HG03135 (cell line): ENCODE results near the gene MEOX1.

Source experiments
- ATAC-seq: cut with Tn5 transposase; IDR thresholded peaks from one replicate; pipeline ENCODE4 v1.9.1; 2021; ENCODE audit warnings: mild to moderate bottlenecking, moderate library complexity; ENCODE audit not compliant: unreplicated experiment

The MEOX1 gene

DNA sequence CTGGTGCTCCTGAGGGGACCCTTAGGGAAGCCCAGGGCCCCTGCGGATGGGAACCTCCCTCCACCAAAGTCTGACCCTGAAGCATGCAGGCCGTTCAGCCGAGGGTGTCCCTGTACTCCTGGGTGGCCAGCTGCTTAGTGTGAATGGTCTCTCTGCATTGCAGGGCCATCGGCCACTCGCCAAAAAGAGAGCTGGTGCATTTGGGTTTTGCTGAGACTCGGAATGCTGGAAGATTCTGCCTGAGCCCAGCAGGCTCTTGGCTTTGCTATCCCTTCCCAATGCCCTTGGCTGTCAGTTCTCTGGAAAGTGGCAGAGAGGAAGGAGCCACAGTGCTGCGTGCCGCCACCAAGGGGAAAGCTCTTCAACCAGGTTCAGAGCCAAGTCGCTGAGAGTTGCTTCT, 2.8 kb downstream of the MEOX1 start:
- ATAC-seq = no peak

DNA sequence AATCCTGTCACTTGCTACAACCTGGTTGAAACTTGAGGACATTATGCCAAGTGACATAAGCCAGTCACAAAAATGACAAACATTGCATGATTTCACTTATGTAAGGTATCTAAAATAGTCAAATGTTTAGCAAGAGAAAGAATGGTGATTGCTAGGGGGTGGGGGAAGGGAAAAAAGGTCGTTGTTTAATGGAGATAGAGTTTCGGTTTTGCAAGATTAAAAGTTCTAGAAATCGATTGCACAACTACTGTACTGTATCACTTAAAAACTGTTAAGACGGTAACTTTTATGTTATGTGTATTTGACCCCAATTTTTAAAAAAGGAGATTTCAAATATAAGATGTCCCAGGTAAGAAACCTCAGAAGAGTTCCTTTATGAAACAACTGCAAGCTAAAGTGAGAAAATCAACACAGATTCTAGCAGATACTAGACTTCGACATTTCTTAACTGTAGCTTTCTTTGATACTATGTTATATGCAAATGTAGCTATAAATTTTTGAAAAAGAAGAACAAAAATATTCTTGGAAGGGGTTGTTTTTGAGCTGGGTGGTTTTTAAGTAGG, 5.9 kb downstream of the MEOX1 start:
- no peak for ATAC-seq

DNA sequence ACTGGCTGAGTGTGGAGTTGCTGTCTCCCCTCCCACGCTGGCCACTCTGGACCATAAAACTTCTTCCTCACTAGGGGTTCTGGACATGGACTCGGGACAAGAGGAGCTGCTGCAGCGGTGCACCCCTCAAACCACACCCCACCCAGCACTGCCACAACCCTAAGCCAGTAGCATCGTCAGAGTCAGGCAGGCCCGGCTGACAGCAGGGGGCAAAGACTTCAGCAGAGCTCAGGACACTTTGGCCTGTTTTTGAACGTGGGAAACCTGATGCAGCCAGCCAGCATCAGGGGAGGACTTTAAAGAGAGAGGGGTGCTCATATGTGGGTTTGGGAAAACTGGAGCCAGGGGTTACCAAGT, 9.6 kb downstream of the MEOX1 start:
- ATAC-seq = no peak

DNA sequence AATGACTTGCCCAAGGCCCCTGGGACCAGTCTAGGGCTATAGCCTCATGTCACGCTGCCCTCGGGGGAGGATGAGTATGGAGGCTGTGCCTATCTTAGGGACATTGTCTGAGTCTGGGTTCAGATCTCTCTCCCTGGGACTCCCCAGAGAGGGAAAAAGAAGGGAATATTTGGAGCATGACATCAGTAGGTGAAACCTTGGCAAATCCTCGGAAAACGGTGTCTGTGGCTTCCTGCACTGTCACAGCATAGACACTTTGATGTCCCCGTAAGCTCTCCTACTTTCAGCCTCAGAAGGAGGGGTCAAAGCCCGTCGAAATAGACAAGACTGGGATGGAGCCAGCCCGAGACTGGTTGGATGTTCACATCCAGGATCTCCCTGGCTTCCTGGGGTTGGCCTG, 11.3 kb downstream of the MEOX1 start:
- ATAC-seq = no peak

DNA sequence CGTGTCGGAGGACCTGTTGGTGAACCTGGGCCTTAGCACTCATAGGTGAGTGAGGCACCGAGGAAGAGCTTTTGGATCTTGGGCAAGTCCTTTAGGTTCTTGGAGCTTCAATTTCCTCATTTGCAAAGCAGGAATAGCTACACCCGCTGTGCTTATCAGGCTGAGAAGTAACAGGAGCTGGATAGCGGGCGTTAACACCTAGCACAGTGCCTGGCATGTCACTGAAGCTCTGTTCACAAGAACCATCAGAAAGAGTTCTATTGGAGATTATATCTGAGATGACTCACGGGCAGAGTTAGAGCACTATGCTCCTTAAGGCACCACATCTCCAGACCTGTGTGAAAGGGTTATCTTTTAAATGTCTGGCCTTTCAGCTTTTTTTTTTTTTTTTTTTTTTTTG, 12.8 kb downstream of the MEOX1 start:
- ATAC-seq = no peak

DNA sequence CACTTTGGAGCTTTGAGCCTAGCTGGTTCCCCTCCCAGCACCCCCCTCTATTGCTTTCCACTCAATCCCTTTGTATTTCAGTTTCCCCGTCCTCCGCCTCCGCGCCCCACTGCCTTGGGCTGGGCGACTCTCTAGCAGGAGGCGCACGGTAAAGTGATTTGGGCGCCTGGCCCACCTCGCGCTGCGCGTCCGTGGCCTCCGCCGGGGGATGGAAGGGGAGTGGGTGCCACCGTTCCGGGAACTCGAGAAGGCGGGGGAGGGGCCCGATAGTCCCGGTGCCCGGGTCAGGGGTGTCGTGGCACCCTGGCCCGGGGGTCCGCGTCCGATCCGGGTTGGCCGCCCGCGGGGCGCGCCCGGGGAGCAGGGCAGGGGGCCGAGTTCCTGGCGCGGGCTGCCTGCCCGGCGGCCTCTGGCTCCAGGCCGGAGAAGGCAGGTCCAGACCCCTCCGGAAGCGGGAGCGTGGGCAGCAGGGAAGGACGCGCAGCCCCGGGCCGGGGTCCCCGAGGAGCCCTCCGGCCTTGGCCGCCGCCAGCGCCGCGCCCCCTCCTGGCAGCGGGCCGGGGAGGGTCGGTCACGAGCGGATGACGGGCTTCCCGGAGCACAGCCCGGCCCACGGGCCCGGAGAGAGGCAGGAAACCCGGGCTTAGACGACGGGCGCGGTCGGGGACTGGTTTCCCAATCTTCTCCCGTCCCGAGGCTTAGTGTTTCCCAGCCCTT, 15.8 kb downstream of the MEOX1 start:
- ATAC-seq = no peak

DNA sequence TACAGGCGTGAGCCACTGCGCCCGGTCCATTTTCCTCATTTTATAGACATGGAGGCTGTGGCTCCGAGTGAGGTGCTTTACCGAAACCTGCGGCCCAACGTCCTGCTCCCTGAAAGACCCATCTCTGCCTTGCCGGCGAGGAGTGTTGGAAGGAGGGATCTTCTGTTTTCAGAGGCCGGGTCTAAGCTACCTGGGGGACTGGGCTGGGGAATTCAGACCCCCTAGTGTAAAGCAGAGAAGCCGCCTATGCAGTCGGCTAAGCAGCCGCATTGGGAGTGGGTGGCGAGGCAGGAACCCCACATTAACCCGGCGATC, 16.3 kb downstream of the MEOX1 start:
- no peak for ATAC-seq

DNA sequence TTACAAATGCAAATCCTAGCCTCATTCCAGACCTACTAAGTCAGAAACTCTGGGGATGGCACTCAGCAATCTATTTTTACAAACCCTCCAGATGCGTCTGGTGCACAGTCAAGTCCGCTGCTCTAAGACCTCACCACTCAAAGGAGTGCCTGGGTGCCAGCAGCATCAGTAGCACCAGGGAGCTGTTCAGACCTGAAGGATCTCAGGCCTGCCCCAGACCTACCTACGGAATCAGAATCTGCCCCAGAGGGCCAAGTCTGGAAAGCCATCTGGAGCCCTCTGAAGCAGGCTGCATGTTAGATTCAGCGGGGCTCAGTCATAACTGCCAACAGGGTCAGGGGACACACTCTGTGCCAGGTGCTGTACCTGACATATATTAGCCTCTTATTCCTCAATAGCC, 17.6 kb downstream of the MEOX1 start:
- ATAC-seq = no peak

DNA sequence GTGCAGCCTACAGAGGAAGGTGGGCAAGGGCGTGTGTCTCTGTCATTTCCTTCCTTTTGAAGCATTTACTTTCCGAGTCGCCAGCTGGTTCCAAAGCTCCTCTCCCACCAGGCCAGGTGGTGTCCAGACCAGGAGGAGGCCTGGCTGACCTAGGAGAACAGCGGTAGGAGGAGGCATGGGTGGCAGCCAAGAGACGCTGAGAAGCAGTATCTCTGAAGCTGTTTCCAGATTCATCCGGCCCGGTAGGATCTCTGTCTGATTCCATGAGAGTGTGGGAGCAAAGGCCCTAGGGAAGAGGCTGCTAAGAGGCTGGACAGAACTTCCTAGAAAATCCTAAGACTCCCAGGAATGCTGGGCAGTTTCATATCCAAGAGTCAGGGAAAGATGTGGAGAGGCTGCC, 20.3 kb downstream of the MEOX1 start:
- ATAC-seq = no peak

DNA sequence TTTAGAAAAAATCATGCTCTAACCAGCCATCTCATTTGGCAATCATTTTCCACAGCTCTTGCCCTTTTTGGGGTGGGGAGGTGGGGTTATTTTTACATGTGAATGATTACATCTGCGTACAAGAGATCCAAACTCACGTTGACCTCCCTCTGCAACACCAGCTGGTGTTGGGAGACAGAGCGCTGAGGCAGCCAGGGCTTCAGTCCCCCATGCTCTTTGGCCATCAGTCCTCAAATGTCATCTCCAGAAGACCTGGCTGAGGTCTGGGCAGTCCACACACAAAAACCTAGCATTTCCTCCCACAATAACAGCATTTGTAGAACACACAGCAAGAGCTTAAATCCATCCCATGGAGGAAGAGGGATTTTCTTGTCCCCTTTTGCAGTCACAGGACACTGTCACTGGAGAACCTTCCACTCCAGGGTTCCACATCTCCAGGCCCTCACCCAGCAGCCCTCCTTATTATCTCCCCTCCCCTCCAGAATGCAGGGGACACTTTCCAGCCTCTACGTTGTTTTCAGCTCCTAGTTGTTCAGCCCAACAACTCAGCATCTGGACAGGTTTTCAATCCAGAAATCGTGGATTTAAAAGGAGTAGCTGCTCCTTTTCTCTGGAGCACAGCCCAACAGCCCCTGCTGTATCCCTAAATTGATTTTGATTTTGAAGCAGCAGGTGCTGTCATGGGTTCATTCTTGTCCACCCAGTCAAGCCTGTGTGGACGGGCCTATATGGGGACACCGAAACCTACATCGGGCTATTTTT, 21.1 kb downstream of the MEOX1 start:
- ATAC-seq = no peak

DNA sequence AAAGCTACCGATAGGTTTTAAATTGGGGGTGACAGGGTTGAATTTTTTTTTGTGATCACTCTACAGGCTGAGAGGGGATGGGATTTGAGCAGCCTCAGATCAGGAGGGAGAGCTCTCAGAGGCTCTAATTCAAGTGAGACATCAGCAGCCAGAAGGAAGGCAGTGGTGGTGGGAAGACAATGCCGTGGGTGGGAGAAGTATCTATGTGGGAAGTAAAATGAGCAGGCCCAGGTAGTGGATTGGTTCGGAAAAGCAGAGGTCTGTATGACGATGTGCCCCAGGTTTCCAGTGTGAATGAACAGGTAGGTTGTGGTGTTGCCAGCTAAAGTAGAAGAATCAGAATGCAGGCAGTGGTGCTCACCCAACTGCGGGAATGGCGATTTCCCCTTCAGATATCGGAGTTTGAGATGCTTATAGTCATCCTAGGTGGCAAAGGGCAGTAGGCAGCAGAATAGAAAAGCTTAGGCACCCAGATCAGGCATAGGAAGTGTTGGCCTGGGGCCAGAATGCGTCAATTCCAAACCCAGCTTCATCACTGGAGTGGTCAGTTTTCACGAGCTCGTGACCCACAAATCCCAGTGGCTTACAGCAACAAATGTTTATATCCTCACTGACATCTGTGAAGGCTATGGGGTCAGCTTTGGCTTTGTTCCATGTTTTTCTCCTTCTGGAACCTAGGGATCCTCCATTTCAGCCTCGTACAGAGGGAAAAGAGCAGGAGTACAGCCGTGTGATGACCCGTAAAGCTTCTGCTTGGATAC, 24.0 kb downstream of the MEOX1 start:
- ATAC-seq = no peak

DNA sequence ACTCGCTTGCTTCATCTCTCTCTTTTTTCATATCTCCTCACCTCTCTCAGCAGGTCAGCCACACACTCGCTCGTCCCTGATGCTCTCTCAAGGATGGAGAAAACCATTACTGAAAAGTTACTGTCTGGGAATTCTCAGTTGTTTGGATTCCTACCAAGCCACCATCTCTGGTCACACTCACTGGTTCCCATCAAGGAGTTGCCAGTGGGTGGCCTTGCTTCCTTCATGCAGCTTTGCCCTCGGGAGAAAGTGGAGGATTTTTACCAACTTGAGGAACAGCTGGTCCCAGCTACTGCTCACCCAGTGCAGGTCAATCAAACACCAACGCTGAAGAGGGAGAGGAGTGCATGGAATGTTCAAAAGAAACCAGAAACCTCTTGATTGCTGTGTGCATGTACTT, 25.3 kb downstream of the MEOX1 start:
- no peak for ATAC-seq

DNA sequence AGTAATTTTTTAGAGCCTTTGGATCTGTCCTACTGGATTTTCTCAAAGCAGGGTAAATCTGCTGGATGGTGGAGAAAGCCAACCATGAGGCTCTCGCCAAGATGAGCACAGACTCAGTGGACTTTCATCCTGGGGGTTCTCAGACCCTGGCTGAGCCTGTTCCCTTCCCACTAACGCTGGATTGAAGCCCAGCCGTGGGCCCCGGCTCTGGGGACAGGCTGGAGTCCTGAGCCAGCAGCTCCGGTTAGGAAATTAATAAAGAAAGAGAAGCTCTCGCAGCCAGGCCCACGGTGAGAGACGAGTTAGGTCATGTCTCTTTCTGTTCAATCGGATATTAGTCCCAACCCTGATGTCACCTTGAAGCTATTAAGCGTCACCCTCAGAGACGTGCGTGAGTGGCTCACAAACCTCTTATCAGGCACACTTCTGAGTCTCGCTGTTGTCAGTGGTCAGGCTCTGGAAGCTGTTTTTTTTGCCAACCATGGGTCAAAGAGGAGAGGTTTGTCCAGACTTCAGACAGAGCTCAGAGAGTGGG, 27.1 kb downstream of the MEOX1 start:
- no peak for ATAC-seq

DNA sequence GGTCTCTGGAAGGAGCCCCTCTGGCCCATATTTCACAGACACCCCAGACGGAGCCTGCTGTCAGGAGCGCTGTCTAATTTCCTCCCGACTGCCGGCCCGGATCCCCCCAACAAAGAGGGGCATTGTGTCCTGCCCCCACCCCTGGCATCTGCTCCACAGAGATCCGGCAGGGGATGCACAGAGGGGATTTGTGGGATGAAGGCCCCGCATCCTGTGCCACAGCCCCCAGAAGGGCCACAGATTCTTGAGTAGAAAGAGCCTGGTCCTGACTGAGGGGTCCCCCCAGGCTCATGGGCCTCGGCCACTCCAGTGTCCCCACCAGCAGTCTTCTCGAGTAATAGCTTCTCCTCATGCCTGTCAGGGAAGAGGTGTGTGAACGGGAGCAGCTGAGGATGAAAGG, 29.5 kb downstream of the MEOX1 start:
- ATAC-seq = no peak

DNA sequence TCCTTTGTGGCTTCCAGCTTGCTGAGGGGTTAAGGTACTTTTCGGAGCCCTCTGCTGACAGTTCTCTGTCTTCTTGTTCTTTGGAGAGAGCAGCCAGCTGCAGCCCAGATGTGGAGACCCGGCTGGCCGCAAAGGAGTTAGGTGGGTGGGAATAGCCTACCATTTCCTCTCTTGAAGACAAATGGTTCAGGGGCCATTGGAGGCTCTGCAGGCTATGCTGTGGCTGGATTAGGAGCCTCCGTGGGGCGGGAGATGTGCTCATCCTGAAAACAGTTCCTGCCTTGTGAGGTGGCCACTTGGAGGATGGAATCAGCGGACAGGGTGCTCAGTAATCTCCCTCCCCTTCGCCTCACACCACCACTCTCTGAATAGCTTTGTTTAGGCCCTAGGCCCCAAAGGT, 30.3 kb downstream of the MEOX1 start:
- no peak for ATAC-seq

DNA sequence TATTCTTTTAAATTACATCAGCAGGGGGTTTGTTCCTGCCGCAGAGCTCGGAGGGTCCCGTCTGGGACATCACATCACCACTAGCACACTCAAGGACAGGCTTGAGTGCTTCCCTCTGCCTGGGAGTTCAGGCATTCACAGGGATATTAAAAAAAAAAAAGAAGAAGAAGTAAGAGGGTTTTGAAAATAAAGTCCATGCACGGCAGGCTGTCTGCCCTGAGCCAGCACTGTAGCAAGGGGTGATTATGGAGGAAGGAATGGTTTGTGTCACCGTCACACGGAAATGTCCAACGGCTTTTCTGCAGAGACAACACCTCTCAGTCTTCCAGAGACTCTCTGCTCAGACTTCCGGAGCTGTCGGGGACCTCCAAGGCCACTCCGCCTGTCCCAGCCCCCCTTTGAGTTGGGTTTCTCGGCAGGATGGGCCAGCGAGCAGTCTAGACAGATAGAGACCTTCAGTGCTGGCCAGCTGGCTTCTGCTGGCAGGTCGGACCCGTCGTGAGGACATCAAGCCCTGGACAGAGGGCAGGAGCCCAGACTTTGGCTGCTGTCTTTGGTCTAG, 33.6 kb downstream of the MEOX1 start:
- no peak for ATAC-seq

DNA sequence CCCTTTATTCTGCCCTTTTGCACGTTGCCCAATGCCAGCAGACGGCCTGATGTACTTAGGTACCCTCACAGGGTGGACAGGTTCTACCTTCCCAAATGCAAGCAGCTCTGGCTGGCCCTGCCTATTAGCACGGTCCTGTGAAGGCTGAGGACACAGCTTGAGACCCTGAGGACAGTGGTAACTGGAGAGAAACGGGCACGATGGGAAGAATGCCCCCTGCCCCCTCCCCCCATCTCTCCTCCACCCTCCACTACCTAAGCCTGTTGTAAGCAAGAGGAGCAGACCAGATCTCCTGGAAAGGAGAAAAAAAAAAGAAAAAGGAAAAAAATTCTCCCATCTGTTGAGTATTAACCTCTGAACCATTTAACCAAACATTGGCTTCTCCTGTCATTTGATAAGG, 34.1 kb downstream of the MEOX1 start:
- no peak for ATAC-seq

DNA sequence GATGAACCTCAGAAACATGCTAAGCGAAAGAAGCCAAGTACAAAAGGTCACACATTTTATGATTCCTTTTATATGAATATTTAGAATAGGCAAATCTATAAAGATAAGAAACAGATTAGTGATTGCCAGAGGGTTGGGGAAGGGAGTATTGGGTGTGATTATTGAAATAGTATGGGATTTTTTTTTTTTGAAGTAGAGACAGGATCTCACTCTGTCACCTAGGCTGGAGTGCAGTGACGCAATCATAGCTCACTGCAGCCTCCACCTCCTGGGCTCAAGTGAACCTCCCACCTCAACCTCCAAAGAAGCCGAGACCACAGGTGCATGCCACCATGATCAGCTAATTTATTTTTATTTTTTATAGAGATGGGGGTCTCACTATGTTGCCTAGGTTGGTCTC, 35.7 kb downstream of the MEOX1 start:
- no peak for ATAC-seq

DNA sequence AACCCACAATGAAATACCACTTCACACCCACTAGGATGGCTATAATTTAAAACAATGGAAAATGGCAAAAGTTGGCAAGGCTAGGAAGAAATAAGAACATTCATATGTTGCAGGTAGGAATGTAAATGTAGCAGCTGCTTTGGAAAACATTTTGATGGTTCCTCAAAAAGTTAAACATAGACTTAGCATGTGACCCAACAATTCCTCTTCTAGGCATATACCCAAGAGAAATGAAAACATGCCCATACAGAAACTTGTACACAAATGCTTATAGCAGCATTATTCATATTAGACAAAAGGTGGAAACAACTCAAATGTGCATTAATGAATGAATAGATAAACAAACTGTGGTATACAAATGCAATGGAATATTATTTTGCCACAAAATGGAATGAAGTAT, 36.1 kb downstream of the MEOX1 start:
- ATAC-seq = no peak

DNA sequence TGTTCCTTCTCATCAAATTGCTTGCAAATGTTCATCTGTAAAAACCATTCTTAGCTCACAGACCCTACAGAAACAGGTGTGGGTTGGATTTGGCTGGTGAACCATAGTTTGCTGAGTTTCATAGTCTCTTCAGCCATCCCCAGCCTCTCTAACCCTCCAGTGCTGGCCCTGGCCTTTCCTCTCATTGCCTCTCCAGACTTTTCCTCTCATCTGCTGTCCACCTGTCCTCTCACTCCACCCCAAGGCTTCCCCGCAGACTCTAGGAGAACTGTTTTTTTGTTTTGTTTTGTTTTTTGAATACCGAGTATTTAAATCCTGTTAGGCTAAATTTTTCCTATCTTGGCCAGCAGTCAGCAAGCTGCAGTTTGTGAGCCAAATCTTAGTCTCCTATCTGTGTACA, 41.1 kb downstream of the MEOX1 start:
- no peak for ATAC-seq

DNA sequence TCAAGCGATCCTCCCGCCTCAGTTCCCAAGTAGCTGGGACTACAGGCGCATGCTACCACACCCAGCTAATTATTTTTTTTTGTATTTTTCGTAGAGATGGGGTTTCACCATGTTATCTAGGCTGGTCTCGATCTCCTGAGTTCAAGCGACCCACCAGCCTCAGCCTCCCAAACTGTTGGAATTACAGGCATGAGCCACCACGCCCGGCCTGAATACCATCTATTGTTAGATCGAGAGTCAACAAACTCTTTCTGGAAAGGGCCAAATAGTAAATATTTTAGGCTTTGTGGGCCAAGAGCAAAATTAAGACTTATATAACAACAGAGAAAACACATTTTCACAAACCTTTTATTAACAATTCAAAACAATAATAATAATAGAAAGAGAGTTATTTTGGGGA, 41.6 kb downstream of the MEOX1 start:
- no peak for ATAC-seq
